ENCODE measurements around the gene INSC.

GRCh38 chr11:15071556-15072255 lies 43.0 kb upstream of the INSC start:
- TF ChIP-seq, protein P1, sequence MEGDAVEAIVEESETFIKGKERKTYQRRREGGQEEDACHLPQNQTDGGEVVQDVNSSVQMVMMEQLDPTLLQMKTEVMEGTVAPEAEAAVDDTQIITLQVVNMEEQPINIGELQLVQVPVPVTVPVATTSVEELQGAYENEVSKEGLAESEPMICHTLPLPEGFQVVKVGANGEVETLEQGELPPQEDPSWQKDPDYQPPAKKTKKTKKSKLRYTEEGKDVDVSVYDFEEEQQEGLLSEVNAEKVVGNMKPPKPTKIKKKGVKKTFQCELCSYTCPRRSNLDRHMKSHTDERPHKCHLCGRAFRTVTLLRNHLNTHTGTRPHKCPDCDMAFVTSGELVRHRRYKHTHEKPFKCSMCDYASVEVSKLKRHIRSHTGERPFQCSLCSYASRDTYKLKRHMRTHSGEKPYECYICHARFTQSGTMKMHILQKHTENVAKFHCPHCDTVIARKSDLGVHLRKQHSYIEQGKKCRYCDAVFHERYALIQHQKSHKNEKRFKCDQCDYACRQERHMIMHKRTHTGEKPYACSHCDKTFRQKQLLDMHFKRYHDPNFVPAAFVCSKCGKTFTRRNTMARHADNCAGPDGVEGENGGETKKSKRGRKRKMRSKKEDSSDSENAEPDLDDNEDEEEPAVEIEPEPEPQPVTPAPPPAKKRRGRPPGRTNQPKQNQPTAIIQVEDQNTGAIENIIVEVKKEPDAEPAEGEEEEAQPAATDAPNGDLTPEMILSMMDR (IDR thresholded peaks at IDR 0.05), result no peak
- TF ChIP-seq POLR2A (IDR thresholded peaks at IDR 0.05), result no peak
